K562 (cell line): ENCODE data around the gene EXT2. TPM values are rescaled to one million over a fixed set of nuclear protein-coding genes. Genes with fewer than 3 reads are reported as not detected.
A peak's percentile ranks its signal among the peaks of the same experiment; 100 is the strongest.

Experiments used
- CBX5 ChIP-seq: IDR thresholded peaks from 2 replicates; pipeline ENCODE4 v1.6.1; 2014; ENCODE audit warnings: low read depth, borderline replicate concordance
- COPS2 ChIP-seq: fragments of 450-650 bp; conservative IDR thresholded peaks from 2 replicates; pipeline ENCODE4 v1.6.1; 2016; ENCODE audit warnings: mild to moderate bottlenecking, moderate library complexity
- FOXA3 ChIP-seq, 2 experiments: fragments of 450-650 bp in 1 of 2; sonication (generic) in 1 of 2; formaldehyde crosslinking; IDR thresholded peaks in 1 of 2; conservative IDR thresholded peaks in 1 of 2; 2 replicates each; pipeline versions ENCODE4 v1.4.0 to v1.8.0; 2020 to 2022; ENCODE audit warnings: mild to moderate bottlenecking in 2 of 2, missing genetic modification reagents in 1 of 2
- ILF3 ChIP-seq: fragments of 450-650 bp; IDR thresholded peaks from 2 replicates; pipeline ENCODE4 v1.6.1; 2018; ENCODE audit warnings: antibody characterized with exemption, mild to moderate bottlenecking, moderate library complexity, borderline replicate concordance
- MBD2 ChIP-seq: sonication (generic); IDR thresholded peaks from 2 replicates; pipeline ENCODE4 v1.6.1; 2016; ENCODE audit warnings: low read depth, borderline replicate concordance
- NR2C2 ChIP-seq, 2 experiments: fragments of 200-800 bp in 1 of 2; sonication (Bioruptor generic) in 1 of 2; sonication (generic) in 1 of 2; formaldehyde crosslinking in 1 of 2; IDR thresholded peaks; 2 replicates each; pipeline versions ENCODE4 v1.6.1 to v1.8.0; 2016 to 2022; ENCODE audit warnings: mild to moderate bottlenecking in 1 of 2, missing compliant biosample characterization in 1 of 2, missing genetic modification characterization in 1 of 2, missing genetic modification reagents in 1 of 2
- RAD21 ChIP-seq, 2 experiments: fragments of 250-450 bp in 1 of 2; fragments of 450-650 bp in 1 of 2; sonication (Bioruptor Pico) in 1 of 2; formaldehyde crosslinking in 1 of 2; IDR thresholded peaks in 1 of 2; conservative IDR thresholded peaks in 1 of 2; 2 replicates each; pipeline versions ENCODE4 v1.4.0 to v1.8.0; 2020 to 2022; ENCODE audit warnings: mild to moderate bottlenecking in 2 of 2, moderate library complexity in 1 of 2
- SUPT5H ChIP-seq: fragments of 450-650 bp; IDR thresholded peaks from 2 replicates; pipeline ENCODE4 v1.6.1; 2016
- ZNF347 ChIP-seq: fragments of 450-650 bp; formaldehyde crosslinking; IDR thresholded peaks from 2 replicates; pipeline ENCODE4 v1.4.0; 2020; ENCODE audit warnings: low read depth, mild to moderate bottlenecking, moderate library complexity
- polyA plus RNA-seq, 8 experiments: library from polyadenylated mRNA; depleted of rRNA in 4 of 8; stranded (reverse) in 5 of 8; unstranded in 3 of 8; fragments of >200 nt; fragmentation: Nextera tagmentation in 2 of 8; fragmentation: Illumina TruSeq in 1 of 8; extraction: Ambion mirVana in 2 of 8; extraction: Trizol in 1 of 8; gene quantifications; 2 replicates each; pipeline versions ENCODE4 v1.2.1 to v1.2.3, GENCODE V29; 2011 to 2014; ENCODE audit warnings: inconsistent platforms in 1 of 8, missing spikeins in 1 of 8
- total RNA-seq, 7 experiments: library from RNA; depleted of rRNA in 6 of 7; stranded (reverse); fragments of >200 nt in 6 of 7; fragmentation: Illumina TruSeq in 2 of 7; extraction: Trizol in 2 of 7; gene quantifications; 2 replicates each; pipeline versions ENCODE4 v1.2.1 to v1.2.3, GENCODE V29; 2011 to 2021; ENCODE audit warnings: low replicate concordance in 1 of 7
- TF ChIP-seq, protein P1 (sequence below): fragments of 200-600 bp; sonication (generic); IDR thresholded peaks from one replicate; pipeline ENCODE4 v1.6.1; 2012; ENCODE audit warnings: mild to moderate bottlenecking, low read depth, low read length, inconsistent platforms
- TF ChIP-seq, protein P2 (sequence below): IDR thresholded peaks from 3 replicates; pipeline ENCODE4 v1.6.1; 2011; ENCODE audit warnings: borderline replicate concordance, mild to moderate bottlenecking, moderate library complexity; ENCODE audit not compliant: insufficient read length; ENCODE audit errors: extremely low read depth

Gene EXT2
- total and polyA plus RNA-seq, 9 of the 15 experiments (the other 6 are each of a cell fraction or from before 2014, with no cell fraction given) = 7.5 to 52.1 (median 38.1) TPM

DNA sequence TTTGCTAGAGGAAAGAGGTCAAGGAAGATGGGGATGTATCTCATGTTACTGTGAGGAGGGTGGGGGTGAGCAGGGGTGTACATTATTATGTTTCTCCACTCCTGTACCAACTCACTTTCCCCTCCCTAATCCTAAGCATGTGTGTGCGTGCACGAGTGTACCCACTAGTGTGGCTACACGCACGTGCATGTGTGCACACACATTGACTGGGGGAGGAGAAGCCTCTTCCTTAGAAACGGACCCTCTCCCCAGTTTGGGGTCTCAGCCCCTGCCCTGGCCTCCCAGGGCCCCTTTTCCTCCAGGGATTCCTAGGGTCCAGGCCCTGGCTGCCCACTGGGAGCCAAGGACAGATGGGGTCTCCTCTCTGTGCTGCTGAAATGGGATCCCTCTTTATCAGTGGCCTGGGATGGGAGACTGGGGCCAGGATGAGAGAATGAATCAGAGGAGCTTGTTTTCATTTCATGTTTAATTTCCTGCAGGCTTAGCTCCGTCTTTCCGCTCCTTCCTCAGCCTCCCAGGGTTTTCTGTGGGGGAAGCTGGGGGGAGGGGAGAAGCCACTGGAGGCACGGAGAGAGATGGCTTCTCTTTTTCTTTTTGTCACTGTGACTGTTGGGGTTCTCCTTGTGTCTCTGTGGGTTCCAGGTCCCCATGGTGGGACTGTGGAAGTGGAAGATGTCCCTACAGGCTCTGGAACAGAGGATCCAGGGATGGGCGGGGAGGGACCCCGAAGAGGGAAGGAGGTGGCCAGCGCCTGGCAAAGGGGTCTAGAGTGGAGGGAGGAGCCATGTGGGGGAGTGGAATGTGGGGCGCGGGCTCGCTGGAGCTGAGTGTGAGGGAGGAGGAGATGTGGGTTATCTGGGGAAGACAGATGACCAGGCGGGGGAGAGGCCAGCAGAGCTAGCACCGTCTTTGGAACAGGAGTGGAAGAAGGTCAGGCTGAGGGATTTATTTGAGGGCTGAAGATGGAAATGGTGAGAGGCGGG lies 174.2 kb downstream of the EXT2 start (continued):
- TF ChIP-seq, protein P1, sequence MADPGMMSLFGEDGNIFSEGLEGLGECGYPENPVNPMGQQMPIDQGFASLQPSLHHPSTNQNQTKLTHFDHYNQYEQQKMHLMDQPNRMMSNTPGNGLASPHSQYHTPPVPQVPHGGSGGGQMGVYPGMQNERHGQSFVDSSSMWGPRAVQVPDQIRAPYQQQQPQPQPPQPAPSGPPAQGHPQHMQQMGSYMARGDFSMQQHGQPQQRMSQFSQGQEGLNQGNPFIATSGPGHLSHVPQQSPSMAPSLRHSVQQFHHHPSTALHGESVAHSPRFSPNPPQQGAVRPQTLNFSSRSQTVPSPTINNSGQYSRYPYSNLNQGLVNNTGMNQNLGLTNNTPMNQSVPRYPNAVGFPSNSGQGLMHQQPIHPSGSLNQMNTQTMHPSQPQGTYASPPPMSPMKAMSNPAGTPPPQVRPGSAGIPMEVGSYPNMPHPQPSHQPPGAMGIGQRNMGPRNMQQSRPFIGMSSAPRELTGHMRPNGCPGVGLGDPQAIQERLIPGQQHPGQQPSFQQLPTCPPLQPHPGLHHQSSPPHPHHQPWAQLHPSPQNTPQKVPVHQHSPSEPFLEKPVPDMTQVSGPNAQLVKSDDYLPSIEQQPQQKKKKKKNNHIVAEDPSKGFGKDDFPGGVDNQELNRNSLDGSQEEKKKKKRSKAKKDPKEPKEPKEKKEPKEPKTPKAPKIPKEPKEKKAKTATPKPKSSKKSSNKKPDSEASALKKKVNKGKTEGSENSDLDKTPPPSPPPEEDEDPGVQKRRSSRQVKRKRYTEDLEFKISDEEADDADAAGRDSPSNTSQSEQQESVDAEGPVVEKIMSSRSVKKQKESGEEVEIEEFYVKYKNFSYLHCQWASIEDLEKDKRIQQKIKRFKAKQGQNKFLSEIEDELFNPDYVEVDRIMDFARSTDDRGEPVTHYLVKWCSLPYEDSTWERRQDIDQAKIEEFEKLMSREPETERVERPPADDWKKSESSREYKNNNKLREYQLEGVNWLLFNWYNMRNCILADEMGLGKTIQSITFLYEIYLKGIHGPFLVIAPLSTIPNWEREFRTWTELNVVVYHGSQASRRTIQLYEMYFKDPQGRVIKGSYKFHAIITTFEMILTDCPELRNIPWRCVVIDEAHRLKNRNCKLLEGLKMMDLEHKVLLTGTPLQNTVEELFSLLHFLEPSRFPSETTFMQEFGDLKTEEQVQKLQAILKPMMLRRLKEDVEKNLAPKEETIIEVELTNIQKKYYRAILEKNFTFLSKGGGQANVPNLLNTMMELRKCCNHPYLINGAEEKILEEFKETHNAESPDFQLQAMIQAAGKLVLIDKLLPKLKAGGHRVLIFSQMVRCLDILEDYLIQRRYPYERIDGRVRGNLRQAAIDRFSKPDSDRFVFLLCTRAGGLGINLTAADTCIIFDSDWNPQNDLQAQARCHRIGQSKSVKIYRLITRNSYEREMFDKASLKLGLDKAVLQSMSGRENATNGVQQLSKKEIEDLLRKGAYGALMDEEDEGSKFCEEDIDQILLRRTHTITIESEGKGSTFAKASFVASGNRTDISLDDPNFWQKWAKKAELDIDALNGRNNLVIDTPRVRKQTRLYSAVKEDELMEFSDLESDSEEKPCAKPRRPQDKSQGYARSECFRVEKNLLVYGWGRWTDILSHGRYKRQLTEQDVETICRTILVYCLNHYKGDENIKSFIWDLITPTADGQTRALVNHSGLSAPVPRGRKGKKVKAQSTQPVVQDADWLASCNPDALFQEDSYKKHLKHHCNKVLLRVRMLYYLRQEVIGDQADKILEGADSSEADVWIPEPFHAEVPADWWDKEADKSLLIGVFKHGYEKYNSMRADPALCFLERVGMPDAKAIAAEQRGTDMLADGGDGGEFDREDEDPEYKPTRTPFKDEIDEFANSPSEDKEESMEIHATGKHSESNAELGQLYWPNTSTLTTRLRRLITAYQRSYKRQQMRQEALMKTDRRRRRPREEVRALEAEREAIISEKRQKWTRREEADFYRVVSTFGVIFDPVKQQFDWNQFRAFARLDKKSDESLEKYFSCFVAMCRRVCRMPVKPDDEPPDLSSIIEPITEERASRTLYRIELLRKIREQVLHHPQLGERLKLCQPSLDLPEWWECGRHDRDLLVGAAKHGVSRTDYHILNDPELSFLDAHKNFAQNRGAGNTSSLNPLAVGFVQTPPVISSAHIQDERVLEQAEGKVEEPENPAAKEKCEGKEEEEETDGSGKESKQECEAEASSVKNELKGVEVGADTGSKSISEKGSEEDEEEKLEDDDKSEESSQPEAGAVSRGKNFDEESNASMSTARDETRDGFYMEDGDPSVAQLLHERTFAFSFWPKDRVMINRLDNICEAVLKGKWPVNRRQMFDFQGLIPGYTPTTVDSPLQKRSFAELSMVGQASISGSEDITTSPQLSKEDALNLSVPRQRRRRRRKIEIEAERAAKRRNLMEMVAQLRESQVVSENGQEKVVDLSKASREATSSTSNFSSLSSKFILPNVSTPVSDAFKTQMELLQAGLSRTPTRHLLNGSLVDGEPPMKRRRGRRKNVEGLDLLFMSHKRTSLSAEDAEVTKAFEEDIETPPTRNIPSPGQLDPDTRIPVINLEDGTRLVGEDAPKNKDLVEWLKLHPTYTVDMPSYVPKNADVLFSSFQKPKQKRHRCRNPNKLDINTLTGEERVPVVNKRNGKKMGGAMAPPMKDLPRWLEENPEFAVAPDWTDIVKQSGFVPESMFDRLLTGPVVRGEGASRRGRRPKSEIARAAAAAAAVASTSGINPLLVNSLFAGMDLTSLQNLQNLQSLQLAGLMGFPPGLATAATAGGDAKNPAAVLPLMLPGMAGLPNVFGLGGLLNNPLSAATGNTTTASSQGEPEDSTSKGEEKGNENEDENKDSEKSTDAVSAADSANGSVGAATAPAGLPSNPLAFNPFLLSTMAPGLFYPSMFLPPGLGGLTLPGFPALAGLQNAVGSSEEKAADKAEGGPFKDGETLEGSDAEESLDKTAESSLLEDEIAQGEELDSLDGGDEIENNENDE = no peak
- TF ChIP-seq COPS2 (no peak), ZNF347 (CRISPR knock-in tag) (no peak), RAD21 (CRISPR knock-in tag; conservative IDR thresholded peaks at IDR 0.05 in 1 of 2, IDR thresholded peaks at IDR 0.05 in 1 of 2) (peak in 1 of 2 experiments; percentile 23; a peak in 1 of 4 replicates), MBD2 (peak; percentile 69; the same call in 1 of the 2 replicates), ILF3 (no peak), CBX5 (no peak), FOXA3 (CRISPR knock-in tag; conservative IDR thresholded peaks at IDR 0.05 in 1 of 2, IDR thresholded peaks at IDR 0.05 in 1 of 2) (no peak), NR2C2 (CRISPR knock-in tag; IDR thresholded peaks at IDR 0.05) (no peak), NR2C2 (tag; IDR thresholded peaks at IDR 0.05) (no peak), SUPT5H (no peak)
- TF ChIP-seq, protein P2, sequence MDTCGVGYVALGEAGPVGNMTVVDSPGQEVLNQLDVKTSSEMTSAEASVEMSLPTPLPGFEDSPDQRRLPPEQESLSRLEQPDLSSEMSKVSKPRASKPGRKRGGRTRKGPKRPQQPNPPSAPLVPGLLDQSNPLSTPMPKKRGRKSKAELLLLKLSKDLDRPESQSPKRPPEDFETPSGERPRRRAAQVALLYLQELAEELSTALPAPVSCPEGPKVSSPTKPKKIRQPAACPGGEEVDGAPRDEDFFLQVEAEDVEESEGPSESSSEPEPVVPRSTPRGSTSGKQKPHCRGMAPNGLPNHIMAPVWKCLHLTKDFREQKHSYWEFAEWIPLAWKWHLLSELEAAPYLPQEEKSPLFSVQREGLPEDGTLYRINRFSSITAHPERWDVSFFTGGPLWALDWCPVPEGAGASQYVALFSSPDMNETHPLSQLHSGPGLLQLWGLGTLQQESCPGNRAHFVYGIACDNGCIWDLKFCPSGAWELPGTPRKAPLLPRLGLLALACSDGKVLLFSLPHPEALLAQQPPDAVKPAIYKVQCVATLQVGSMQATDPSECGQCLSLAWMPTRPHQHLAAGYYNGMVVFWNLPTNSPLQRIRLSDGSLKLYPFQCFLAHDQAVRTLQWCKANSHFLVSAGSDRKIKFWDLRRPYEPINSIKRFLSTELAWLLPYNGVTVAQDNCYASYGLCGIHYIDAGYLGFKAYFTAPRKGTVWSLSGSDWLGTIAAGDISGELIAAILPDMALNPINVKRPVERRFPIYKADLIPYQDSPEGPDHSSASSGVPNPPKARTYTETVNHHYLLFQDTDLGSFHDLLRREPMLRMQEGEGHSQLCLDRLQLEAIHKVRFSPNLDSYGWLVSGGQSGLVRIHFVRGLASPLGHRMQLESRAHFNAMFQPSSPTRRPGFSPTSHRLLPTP = no peak
